Measurements from ENCODE around the gene MAP1LC3B.
A peak's percentile ranks its signal among the peaks of the same experiment; 100 is the strongest.
"Not testable (repeated sequence)": the region's sequence is repeated elsewhere in the genome, so short reads cannot be mapped to it uniquely, and the experiment has no call there.

MAP1LC3B gene

GRCh38 chr16:87379312-87379752, 12.8 kb upstream of the MAP1LC3B start:
- not testable (repeated sequence) for FAIRE-seq; DNase-seq (ENCODE audit: insufficient read length, low spot score)

- FAIRE-seq (no peak), DNase-seq (ENCODE audit: insufficient read length, low spot score) (no peak)
These were observed 11.7 kb upstream of the MAP1LC3B start for GRCh38 chr16:87380403-87380802.

- FAIRE-seq = no peak
- no peak for DNase-seq (ENCODE audit: insufficient read length, low spot score)
These were observed 11.3 kb upstream of the MAP1LC3B start for GRCh38 chr16:87380881-87381280.

DNA sequence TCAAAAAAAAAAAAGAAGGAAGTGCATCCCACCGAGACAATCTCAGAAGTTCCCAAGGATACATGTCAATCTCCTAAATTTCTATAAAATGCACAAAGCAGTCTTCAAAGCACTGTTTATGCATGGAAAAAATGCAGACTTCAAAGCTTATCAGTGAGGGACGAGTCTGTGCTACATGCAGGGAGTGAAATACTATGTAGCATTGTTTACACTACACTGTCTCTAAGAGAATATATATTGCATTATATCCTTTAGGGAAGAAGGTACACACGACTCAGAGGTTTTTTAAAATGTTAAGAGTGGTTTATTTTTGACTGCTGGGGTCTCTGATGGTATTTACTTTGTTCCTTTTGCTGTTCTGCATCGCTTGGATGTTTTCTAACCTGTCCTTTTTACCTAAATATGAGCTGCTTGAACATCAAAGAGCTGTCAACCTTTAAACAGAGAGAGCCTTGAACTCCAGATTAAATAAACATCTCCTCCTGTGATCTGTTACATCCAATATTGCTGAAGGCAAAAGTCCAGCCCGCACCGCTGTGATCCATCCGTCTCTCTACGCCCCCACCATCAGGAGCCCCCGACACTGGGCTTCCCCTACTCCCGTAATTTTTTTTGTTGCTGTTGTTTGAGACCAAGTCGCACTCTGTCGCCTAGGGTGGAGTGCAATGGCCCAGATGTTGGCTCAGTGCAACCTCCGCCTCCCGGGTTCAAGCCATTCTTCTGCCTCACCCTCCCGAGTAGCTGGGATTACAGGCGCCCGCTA, 9.9 kb upstream of the MAP1LC3B start:
- no peak for FAIRE-seq

DNA sequence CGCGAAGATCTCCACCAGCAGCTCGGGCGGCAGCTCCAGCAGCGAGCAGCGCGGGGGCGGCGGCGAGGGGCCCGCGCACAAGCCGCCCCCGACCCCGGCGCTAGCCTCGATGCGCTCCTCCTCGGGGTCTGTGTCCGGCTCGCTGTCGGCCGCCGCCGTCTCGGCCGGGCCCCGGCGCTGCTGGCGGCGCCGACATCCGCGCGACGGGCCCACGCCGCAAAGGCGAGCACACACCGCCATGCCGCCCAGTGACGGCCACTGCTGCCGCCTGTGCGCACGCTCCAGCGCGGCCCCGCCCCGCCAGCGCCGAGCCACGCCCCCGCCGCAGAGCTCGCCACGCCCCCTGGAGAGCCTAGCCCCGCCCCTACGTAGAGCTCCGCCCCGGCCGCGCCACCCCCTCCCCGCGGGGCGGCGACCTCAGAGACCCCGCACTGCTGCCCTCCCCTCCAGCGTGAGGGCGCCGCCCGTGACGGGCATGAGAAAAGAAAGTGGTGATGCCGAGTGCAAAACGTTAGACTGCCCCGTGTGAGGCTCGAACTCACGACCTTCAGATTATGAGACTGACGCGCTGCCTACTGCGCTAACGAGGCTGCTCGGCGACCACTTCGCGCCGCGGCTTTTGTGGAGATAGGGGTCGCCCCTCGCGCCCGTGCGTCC, 8.5 kb upstream of the MAP1LC3B start, which contains the start of gene FBXO31:
Gene FBXO31 (minus strand): TSS at position 272 of the 657 bp plus-strand sequence. CDS start 32 bp downstream, at position 240.
- no peak for FAIRE-seq
- DNase-seq (ENCODE audit: insufficient read length, low spot score) = peak; percentile 61

More for the DNA sequence above, 9.9 kb upstream of the MAP1LC3B start:
- DNase-seq (ENCODE audit: insufficient read length, low spot score) = no peak

DNA sequence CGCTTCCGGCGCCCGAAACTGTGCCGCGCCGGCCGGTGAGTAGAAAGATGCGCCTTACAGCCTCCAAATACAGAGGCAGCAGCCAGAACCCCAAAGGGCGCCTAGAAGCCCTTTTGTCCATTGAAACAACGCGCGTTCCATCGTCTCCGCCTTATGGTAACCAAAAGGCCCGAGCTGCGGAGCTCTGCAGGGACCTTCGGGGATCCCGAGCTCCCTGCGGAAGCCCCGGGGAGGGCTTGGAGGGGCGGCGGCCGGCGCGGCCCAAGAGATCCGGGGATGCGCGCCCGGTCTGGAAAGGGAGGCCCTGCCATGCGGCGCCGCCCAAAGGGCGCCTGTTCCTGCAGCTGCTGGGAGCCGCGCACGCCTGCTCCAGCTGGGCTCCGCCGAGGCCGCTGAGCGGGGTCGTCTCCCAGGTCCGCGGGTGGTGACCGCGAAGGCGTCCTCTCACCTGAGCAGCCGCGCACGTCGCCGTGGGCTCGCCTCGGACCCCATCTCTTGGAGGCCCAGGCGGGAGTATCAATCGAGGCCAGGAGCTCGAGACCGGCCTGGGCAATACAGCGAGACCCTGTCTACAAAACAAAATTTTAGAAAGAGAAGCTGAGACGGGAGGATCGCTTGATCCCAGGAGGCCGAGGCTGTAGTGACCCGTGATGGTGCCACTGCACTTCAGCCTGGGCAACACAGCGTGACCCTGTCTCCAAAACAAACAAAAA, 7.8 kb upstream of the MAP1LC3B start:
- DNase-seq (ENCODE audit: insufficient read length, low spot score) = no peak
- FAIRE-seq = peak; percentile 44

GRCh38 chr16:87384875-87385167, 7.3 kb upstream of the MAP1LC3B start:
- DNase-seq (ENCODE audit: insufficient read length, low spot score); FAIRE-seq: not testable (repeated sequence)

- DNase-seq (ENCODE audit: insufficient read length, low spot score) = peak; percentile 79
- FAIRE-seq = peak; percentile 96
These were observed 4.0 kb upstream of the MAP1LC3B start for GRCh38 chr16:87387942-87388817.

GRCh38 chr16:87388818-87389134, 3.4 kb upstream of the MAP1LC3B start:
- FAIRE-seq (no peak), DNase-seq (ENCODE audit: insufficient read length, low spot score) (no peak)

DNA sequence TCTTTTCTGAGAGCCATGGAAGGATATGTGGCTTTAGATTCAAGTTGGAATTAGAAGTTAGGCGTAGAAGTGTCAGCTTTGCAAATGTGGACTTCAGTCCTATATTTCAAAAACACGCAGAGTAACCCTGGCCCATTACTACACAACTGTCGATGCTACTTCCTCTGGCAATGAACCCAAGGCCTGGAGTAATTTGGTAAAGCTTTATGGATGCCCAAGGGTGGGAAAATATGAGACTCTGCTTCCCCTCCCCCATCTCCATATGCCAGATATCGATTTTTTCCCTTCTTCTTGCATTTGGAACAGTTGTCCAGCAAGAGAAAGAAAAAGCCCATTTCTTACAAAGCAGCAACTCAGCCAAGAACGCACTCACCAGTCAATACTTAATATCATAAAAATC, 2.9 kb upstream of the MAP1LC3B start:
- FAIRE-seq (no peak), DNase-seq (ENCODE audit: insufficient read length, low spot score) (no peak)

DNA sequence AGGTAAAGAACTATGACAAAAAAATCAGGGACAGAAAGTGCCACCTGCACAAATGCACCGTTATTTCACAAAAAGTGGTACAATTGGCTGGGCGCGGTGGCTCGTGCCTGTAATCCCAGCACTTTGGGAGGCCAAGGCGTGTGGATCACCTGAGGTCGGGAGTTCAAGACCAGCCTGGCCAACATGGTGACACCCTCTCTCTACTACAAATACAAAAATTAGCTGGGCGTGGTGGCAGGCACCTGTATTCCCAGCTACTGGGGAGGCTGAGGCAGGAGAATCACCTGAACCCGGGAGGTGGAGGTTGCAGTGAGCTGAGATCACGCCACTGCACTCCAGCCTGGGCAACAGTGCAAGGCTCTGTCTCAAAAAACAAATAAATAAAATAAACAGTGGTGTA, 2.2 kb upstream of the MAP1LC3B start:
- FAIRE-seq; DNase-seq (ENCODE audit: insufficient read length, low spot score): not testable (repeated sequence)

- DNase-seq (ENCODE audit: insufficient read length, low spot score) (no peak), FAIRE-seq (no peak)
These were observed 1.4 kb upstream of the MAP1LC3B start for GRCh38 chr16:87390641-87391323.

- FAIRE-seq (no peak), DNase-seq (ENCODE audit: insufficient read length, low spot score) (no peak)
These were observed 699 bp upstream of the MAP1LC3B start for GRCh38 chr16:87391324-87391949.

- no peak for DNase-seq (ENCODE audit: insufficient read length, low spot score)
- FAIRE-seq = no peak
These were observed 914 bp downstream of the MAP1LC3B start for GRCh38 chr16:87392821-87393679.

DNA sequence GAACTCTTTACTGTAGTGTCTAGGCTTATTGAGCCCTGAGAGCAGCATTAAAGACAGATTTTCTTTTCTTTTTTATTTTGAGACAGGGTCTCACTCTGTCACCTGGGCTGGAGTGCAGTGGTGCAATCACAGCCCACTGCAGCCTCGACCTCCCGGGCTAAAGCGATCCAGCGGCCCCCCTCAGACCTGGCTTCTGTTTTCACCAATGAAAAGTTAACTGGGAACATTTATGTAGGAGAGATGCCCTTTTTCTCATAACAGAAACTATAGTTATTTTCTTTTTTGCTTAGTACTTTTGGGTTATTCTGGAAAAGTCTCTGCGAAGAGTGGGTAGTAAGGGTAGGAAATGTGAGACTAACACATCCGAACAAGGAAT, 1.5 kb downstream of the MAP1LC3B start:
- no peak for DNase-seq (ENCODE audit: insufficient read length, low spot score)
- no peak for FAIRE-seq

DNA sequence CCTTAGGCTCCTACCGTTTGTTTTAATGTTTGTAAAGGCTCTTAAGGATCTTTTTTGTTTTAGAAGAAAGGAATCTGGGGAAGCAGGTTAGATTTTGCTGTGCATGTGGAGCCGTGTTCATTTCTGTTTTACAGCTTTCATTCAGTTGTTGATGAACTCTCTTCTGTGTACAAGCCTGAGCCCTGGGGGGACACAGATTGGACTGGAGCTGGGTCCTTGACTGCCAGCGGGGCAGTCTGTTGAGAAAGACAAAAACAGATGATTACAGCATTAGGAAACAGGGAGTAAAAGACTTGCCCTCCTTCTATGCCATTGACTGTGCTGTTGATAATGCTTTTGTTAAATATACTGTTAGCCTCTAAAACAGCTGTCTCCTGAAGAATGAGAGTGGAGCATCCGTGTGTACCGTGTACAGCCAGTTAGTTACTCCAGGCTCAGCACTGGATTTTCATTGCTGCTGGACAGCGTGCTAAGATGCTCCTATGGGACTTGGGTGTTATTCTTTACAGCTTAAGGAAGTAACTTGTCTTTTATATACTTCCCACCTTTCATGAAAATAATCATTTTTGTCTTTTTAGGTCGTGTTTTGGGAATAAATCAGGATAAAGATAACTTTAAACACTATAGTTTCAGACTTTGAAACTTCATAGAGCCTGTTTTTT, 3.2 kb downstream of the MAP1LC3B start:
- FAIRE-seq = no peak
- no peak for DNase-seq (ENCODE audit: insufficient read length, low spot score)

GRCh38 chr16:87404764-87405625, 12.9 kb downstream of the MAP1LC3B start:
- DNase-seq (ENCODE audit: insufficient read length, low spot score) = no peak
- FAIRE-seq = no peak
